IPS DF 19.7 (cell line): ENCODE data around the gene CYP21A2.
A peak's percentile ranks its signal among the peaks of the same experiment; 100 is the strongest.
"Not testable (repeated sequence)": the region's sequence is repeated elsewhere in the genome, so short reads cannot be mapped to it uniquely, and the experiment has no call there.

ENCODE experiments used
- DNase-seq: peaks from one replicate; pipeline ENCODE4 v3.0.0-alpha.2; 2013; ENCODE audit warnings: low read depth, low spot score

Gene CYP21A2

GRCh38 chr6:32029553-32029952 is 8.7 kb upstream of the CYP21A2 start:
- not testable (repeated sequence) for DNase-seq

GRCh38 chr6:32035283-32036013 is 2.8 kb upstream of the CYP21A2 start:
- DNase-seq, result not testable (repeated sequence)

- not testable (repeated sequence) for DNase-seq
These were observed 1.1 kb upstream of the CYP21A2 start for GRCh38 chr6:32037136-32037535.

GRCh38 chr6:32038878-32039277 is 663 bp downstream of the CYP21A2 start:
- not testable (repeated sequence) for DNase-seq

GRCh38 chr6:32039321-32040274 is 1.4 kb downstream of the CYP21A2 start:
- DNase-seq, result not testable (repeated sequence)

GRCh38 chr6:32040299-32041049 is 2.3 kb downstream of the CYP21A2 start:
- not testable (repeated sequence) for DNase-seq

GRCh38 chr6:32041050-32041321 is 2.8 kb downstream of the CYP21A2 start:
- DNase-seq, result not testable (repeated sequence)

GRCh38 chr6:32041385-32041784 is 3.2 kb downstream of the CYP21A2 start:
- not testable (repeated sequence) for DNase-seq

GRCh38 chr6:32042276-32042675 is 4.1 kb downstream of the CYP21A2 start:
- DNase-seq, result not testable (repeated sequence)

GRCh38 chr6:32043589-32044380 is 5.6 kb downstream of the CYP21A2 start:
- not testable (repeated sequence) for DNase-seq

GRCh38 chr6:32044916-32045315 is 6.7 kb downstream of the CYP21A2 start:
- not testable (repeated sequence) for DNase-seq

GRCh38 chr6:32045811-32046449 is 7.7 kb downstream of the CYP21A2 start:
- no peak for DNase-seq

- no peak for DNase-seq
These were observed 8.4 kb downstream of the CYP21A2 start for GRCh38 chr6:32046450-32047083.

GRCh38 chr6:32047084-32047478 is 8.9 kb downstream of the CYP21A2 start:
- DNase-seq, result no peak

- no peak for DNase-seq
These were observed 9.3 kb downstream of the CYP21A2 start for GRCh38 chr6:32047539-32047854.

GRCh38 chr6:32047855-32048766 is 9.9 kb downstream of the CYP21A2 start:
- DNase-seq, result peak; percentile 45

GRCh38 chr6:32049149-32049548 is 10.9 kb downstream of the CYP21A2 start:
- not testable (repeated sequence) for DNase-seq

- not testable (repeated sequence) for DNase-seq
These were observed 11.5 kb downstream of the CYP21A2 start for GRCh38 chr6:32049736-32050135.

- no peak for DNase-seq
These were observed 12.3 kb downstream of the CYP21A2 start for GRCh38 chr6:32050562-32050961.
